OCI-LY1 (cell line): Measurements from ENCODE around the gene MRPL10.

Experiments used
- H2AFZ ChIP-seq: fragments of 200-600 bp; sonication (generic), shearing (Covaris generic); 2 replicates; pipeline ENCODE4 v1.6.0; 2014; ENCODE audit warnings: antibody characterized with exemption, mild to moderate bottlenecking, low read length
- H3F3A ChIP-seq: fragments of 200-600 bp; sonication (generic), shearing (Covaris generic); 2 replicates; pipeline ENCODE4 v1.6.0; 2014; ENCODE audit warnings: mild to moderate bottlenecking, antibody characterized with exemption, low read length, moderate library complexity; ENCODE audit not compliant: insufficient read depth
- H3K27ac ChIP-seq: fragments of 200-600 bp; sonication (generic); 2 replicates; pipeline ENCODE4 v1.5.1; 2014; ENCODE audit warnings: low read length, mixed run types, mild to moderate bottlenecking, low read depth; ENCODE audit not compliant: poor library complexity, severe bottlenecking
- H3K27me3 ChIP-seq: fragments of 200-600 bp; sonication (generic); 2 replicates; pipeline ENCODE4 v1.6.0; 2014; ENCODE audit warnings: antibody characterized with exemption, mild to moderate bottlenecking, low read length, moderate library complexity; ENCODE audit not compliant: insufficient read depth
- H3K36me3 ChIP-seq: fragments of 200-600 bp; sonication (generic); 2 replicates; pipeline ENCODE4 v1.6.1; 2014; ENCODE audit warnings: mild to moderate bottlenecking, antibody characterized with exemption, low read length, moderate library complexity, mixed read lengths; ENCODE audit not compliant: insufficient read depth
- H3K4me1 ChIP-seq: fragments of 200-600 bp; sonication (generic); 2 replicates; pipeline ENCODE4 v1.5.1; 2014; ENCODE audit warnings: mild to moderate bottlenecking, low read length, moderate library complexity; ENCODE audit not compliant: insufficient read depth, severe bottlenecking
- H3K4me2 ChIP-seq: fragments of 200-600 bp; sonication (generic), shearing (Covaris generic); 2 replicates; pipeline ENCODE4 v1.6.1; 2014; ENCODE audit warnings: low read length
- H3K4me3 ChIP-seq: fragments of 200-600 bp; sonication (generic); 2 replicates; pipeline ENCODE4 v1.5.1; 2014; ENCODE audit warnings: low read length, low read depth, mild to moderate bottlenecking, mixed read lengths; ENCODE audit not compliant: poor library complexity, severe bottlenecking
- H3K79me2 ChIP-seq: fragments of 200-600 bp; shearing (Covaris generic); 2 replicates; pipeline ENCODE4 v1.6.1; 2016; ENCODE audit warnings: mixed run types, low read length, mixed read lengths; ENCODE audit not compliant: insufficient read depth
- H3K9ac ChIP-seq: fragments of 200-600 bp; sonication (generic), shearing (Covaris generic); 2 replicates; pipeline ENCODE4 v1.6.1; 2014; ENCODE audit warnings: mild to moderate bottlenecking, low read length, mixed read lengths
- H3K9me2 ChIP-seq: fragments of 200-600 bp; sonication (generic), shearing (Covaris generic); 2 replicates; pipeline ENCODE4 v1.6.1; 2014; ENCODE audit warnings: low read depth, mild to moderate bottlenecking, low read length, mixed read lengths
- H3K9me3 ChIP-seq: fragments of 200-600 bp; shearing (Covaris generic); 2 replicates; pipeline ENCODE4 v1.6.1; 2014; ENCODE audit warnings: low read length, mixed read lengths
- H4K20me1 ChIP-seq: fragments of 200-600 bp; sonication (generic), shearing (Covaris generic); 2 replicates; pipeline ENCODE4 v1.6.0; 2016; ENCODE audit warnings: mild to moderate bottlenecking, low read length; ENCODE audit not compliant: insufficient read depth
- EZH2 ChIP-seq: fragments of 200-600 bp; sonication (generic), shearing (Covaris generic); IDR thresholded peaks from 2 replicates; pipeline ENCODE4 v1.8.0; 2017; ENCODE audit warnings: borderline replicate concordance, mixed run types, mild to moderate bottlenecking, antibody characterized with exemption, low read length, moderate library complexity, mixed read lengths
- TF ChIP-seq, protein P1 (sequence below): fragments of 200-600 bp; sonication (generic), shearing (Covaris generic); IDR thresholded peaks from 2 replicates; pipeline ENCODE4 v1.5.1; 2017; ENCODE audit warnings: mild to moderate bottlenecking, antibody characterized with exemption, low read length, moderate library complexity, mixed read lengths

MRPL10 gene

DNA sequence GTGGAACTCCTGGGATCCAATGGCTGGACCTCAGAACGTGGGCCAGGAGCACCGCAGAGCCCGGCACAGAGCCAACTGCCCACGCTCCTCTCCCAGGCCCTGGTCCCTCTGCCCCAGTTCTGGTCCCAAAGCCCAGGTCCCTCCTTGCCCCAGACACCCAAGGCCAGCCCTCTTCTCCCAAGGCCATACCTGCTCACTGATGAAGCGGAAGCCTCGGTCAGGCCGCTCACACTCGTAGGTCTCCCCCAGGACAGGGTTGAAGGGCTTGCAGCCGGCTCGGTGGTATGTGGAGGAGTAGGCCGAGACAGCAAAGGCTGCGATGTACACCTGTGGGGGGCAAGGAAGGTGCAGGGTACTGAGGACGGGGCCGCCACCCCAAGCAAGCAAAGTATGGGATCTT is 18.3 kb downstream of the MRPL10 start:
- Histone ChIP-seq H3F3A (no peaks in the 10 kb centered on the region), H3K9ac (no peak overlapping the region), H3K9me2 (no peaks in the 10 kb centered on the region), H3K36me3 (peaks cover 57% of the 10 kb centered on the region), H3K79me2 (no peaks in the 10 kb centered on the region), H3K4me3 (no peak overlapping the region), H3K4me2 (no peak overlapping the region), H3K27me3 (no peaks in the 10 kb centered on the region), H2AFZ (no peak overlapping the region), H3K4me1 (no peaks in the 10 kb centered on the region), H3K27ac (no peak overlapping the region), H4K20me1 (no peaks in the 10 kb centered on the region), H3K9me3 (no peaks in the 10 kb centered on the region)
- TF ChIP-seq, protein P1, sequence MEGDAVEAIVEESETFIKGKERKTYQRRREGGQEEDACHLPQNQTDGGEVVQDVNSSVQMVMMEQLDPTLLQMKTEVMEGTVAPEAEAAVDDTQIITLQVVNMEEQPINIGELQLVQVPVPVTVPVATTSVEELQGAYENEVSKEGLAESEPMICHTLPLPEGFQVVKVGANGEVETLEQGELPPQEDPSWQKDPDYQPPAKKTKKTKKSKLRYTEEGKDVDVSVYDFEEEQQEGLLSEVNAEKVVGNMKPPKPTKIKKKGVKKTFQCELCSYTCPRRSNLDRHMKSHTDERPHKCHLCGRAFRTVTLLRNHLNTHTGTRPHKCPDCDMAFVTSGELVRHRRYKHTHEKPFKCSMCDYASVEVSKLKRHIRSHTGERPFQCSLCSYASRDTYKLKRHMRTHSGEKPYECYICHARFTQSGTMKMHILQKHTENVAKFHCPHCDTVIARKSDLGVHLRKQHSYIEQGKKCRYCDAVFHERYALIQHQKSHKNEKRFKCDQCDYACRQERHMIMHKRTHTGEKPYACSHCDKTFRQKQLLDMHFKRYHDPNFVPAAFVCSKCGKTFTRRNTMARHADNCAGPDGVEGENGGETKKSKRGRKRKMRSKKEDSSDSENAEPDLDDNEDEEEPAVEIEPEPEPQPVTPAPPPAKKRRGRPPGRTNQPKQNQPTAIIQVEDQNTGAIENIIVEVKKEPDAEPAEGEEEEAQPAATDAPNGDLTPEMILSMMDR, result no peak
- no peak for TF ChIP-seq EZH2

DNA sequence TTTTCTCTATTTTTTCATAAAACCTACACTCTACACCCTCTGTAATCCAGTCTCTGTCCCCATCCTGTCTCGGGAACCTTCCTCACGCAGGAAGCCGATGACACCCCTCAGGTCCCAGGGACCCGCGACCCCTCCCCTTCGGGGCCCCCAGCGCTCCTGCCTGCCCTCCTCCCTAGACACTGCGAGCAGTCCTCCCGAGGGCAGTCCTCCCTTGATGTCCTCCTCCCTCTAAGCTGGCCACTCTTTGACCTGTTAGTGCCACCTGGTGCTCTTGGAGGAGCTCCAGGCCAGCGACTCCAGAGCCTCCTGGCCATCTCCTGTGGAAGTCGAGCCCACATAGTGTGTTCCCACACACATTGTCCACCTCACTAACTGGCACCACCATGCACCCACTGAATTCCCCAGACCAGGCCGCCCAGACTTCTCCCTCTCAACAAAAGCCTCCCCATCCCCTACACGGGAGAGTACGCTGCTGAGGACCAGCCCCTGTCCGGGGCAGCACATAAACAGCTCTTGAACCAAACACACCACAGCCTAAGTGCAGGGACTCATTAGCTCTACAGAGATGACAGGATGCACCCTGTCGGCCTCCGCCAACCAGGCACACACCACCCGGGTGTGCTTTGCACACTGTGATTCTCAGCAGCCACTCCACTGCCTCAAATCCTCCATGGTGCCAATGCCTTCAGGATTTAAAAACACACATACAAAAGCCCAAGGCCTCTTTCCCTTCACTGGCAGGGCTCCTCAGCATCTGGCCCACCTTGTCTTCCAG is 19.0 kb downstream of the MRPL10 start:
- H3K4me3 ChIP-seq, result no peak overlapping the region
- no peak overlapping the region for H3K9ac ChIP-seq
- no peaks in the 10 kb centered on the region for H3K27me3 ChIP-seq
- H4K20me1 ChIP-seq, result no peaks in the 10 kb centered on the region
- H3K79me2 ChIP-seq, result no peaks in the 10 kb centered on the region
- H3K4me1 ChIP-seq, result no peaks in the 10 kb centered on the region
- peaks cover 59% of the 10 kb centered on the region for H3K36me3 ChIP-seq
- TF ChIP-seq, protein P1, result no peak
- no peak for TF ChIP-seq EZH2
- H3F3A ChIP-seq, result no peaks in the 10 kb centered on the region
- H3K9me3 ChIP-seq, result no peaks in the 10 kb centered on the region
- no peak overlapping the region for H2AFZ ChIP-seq
- H3K4me2 ChIP-seq, result no peak overlapping the region
- no peak overlapping the region for H3K27ac ChIP-seq
- no peaks in the 10 kb centered on the region for H3K9me2 ChIP-seq

DNA sequence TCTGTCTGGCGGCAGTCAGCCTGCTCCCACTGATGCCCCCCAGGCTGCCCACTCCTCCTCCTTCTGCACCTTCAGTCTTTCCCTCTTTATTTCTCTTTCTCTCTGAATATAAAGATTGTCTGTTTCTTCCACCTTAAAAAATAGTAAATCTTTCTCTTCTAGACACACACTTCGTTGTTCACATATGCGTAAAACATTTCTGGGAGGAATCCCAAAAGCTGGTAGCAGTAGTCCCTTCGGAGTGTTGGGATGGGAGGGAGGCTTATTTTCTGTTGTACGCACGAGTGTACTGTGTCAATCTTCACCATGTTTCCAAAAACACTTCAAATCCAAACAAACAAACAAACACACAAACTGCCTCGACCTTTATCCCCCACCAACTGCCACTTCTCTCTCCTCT is 19.6 kb downstream of the MRPL10 start:
- Histone ChIP-seq H3F3A (no peaks in the 10 kb centered on the region), H3K9me2 (no peaks in the 10 kb centered on the region), H3K27ac (no peak overlapping the region), H2AFZ (no peak overlapping the region), H3K36me3 (peaks cover 57% of the 10 kb centered on the region), H3K4me2 (no peak overlapping the region), H3K27me3 (no peaks in the 10 kb centered on the region), H3K4me1 (no peaks in the 10 kb centered on the region), H3K4me3 (no peak overlapping the region), H3K9ac (no peak overlapping the region), H4K20me1 (no peaks in the 10 kb centered on the region), H3K79me2 (no peaks in the 10 kb centered on the region), H3K9me3 (no peaks in the 10 kb centered on the region)
- no peak for TF ChIP-seq EZH2
- TF ChIP-seq, protein P1, result no peak
